ENCODE measurements around the gene MARCHF2.

Gene MARCHF2

GRCh38 chr19:8451377-8451776 lies 38.3 kb downstream of the MARCHF2 start:
- TF ChIP-seq RAD21 (IDR thresholded peaks at IDR 0.05; ENCODE audit: low read depth) (no peak), NFIC (IDR thresholded peaks at IDR 0.05) (no peak), FOXM1 (IDR thresholded peaks at IDR 0.05; ENCODE audit: borderline replicate concordance, low read depth) (no peak), MAX (IDR thresholded peaks at IDR 0.05) (no peak), ZBTB7A (IDR thresholded peaks at IDR 0.05; ENCODE audit: low read depth) (no peak)

- TF ChIP-seq ZBTB7A (IDR thresholded peaks at IDR 0.05; ENCODE audit: low read depth) (no peak), CEBPB (IDR thresholded peaks at IDR 0.05) (no peak), TAF1 (IDR thresholded peaks at IDR 0.05; ENCODE audit: low read depth) (no peak), MAX (IDR thresholded peaks at IDR 0.05) (no peak), NFIC (IDR thresholded peaks at IDR 0.05) (no peak), USF1 (IDR thresholded peaks at IDR 0.05) (0 out of 2 replicates have a peak, but pooled peaks have one; percentile 47), FOXM1 (IDR thresholded peaks at IDR 0.05; ENCODE audit: borderline replicate concordance, low read depth) (no peak)
Observed at GRCh38 chr19:8451885-8452284, 38.8 kb downstream of the MARCHF2 start.

GRCh38 chr19:8452446-8453123 lies 39.5 kb downstream of the MARCHF2 start:
- TF ChIP-seq RAD21 (IDR thresholded peaks at IDR 0.05; ENCODE audit: low read depth) (no peak), CEBPB (IDR thresholded peaks at IDR 0.05) (no peak)

- TF ChIP-seq EGR1 (IDR thresholded peaks at IDR 0.05) (no peak), ZBTB7A (IDR thresholded peaks at IDR 0.05; ENCODE audit: low read depth) (no peak), CEBPB (IDR thresholded peaks at IDR 0.05) (no peak), FOXM1 (IDR thresholded peaks at IDR 0.05; ENCODE audit: borderline replicate concordance, low read depth) (no peak), TEAD4 (IDR thresholded peaks at IDR 0.05) (no peak), NFIC (IDR thresholded peaks at IDR 0.05) (no peak), REST (IDR thresholded peaks at IDR 0.05; ENCODE audit: low read depth) (no peak), TCF12 (IDR thresholded peaks at IDR 0.05; ENCODE audit: low read depth) (no peak), EP300 (IDR thresholded peaks at IDR 0.05; ENCODE audit: borderline replicate concordance) (no peak), YY1 (IDR thresholded peaks at IDR 0.05; ENCODE audit: low read depth) (no peak), TAF1 (IDR thresholded peaks at IDR 0.05; ENCODE audit: low read depth) (no peak), CREB1 (IDR thresholded peaks at IDR 0.05; ENCODE audit: low read depth) (no peak)
Observed at GRCh38 chr19:8453616-8454015, 40.5 kb downstream of the MARCHF2 start.

- no peak for TF ChIP-seq CEBPB (IDR thresholded peaks at IDR 0.05)
- no peak for TF ChIP-seq YY1 (IDR thresholded peaks at IDR 0.05; ENCODE audit: low read depth)
- no peak for TF ChIP-seq EGR1 (IDR thresholded peaks at IDR 0.05)
- no peak for TF ChIP-seq REST (IDR thresholded peaks at IDR 0.05; ENCODE audit: low read depth)
- no peak for TF ChIP-seq TEAD4 (IDR thresholded peaks at IDR 0.05)
- no peak for TF ChIP-seq NFIC (IDR thresholded peaks at IDR 0.05)
- no peak for TF ChIP-seq USF1 (IDR thresholded peaks at IDR 0.05)
- no peak for TF ChIP-seq EP300 (IDR thresholded peaks at IDR 0.05; ENCODE audit: borderline replicate concordance)
- TF ChIP-seq RAD21 (IDR thresholded peaks at IDR 0.05; ENCODE audit: low read depth): no peak
- TF ChIP-seq CREB1 (IDR thresholded peaks at IDR 0.05; ENCODE audit: low read depth): no peak
- no peak for TF ChIP-seq TCF12 (IDR thresholded peaks at IDR 0.05; ENCODE audit: low read depth)
- no peak for TF ChIP-seq ZBTB7A (IDR thresholded peaks at IDR 0.05; ENCODE audit: low read depth)
- no peak for TF ChIP-seq TAF1 (IDR thresholded peaks at IDR 0.05; ENCODE audit: low read depth)
- TF ChIP-seq MAX (IDR thresholded peaks at IDR 0.05): no peak
- TF ChIP-seq FOXM1 (IDR thresholded peaks at IDR 0.05; ENCODE audit: borderline replicate concordance, low read depth): no peak
Observed at GRCh38 chr19:8454218-8454617, 41.1 kb downstream of the MARCHF2 start.

GRCh38 chr19:8455018-8455417 lies 41.9 kb downstream of the MARCHF2 start:
- no peak for TF ChIP-seq NFIC (IDR thresholded peaks at IDR 0.05)
- TF ChIP-seq USF1 (IDR thresholded peaks at IDR 0.05): no peak

All from Ishikawa (cell line).